ENCODE results near the gene PSMG3.

PSMG3 gene

GRCh38 chr7:1557006-1557405, 12.8 kb downstream of the PSMG3 start:
- DNase-seq (ENCODE audit: low read depth, low spot score), result no peak
- Histone ChIP-seq H3K9me3 (ENCODE audit: control insufficient read depth, insufficient read depth, low read length) (no peaks in the 10 kb centered on the region), H3K36me3 (ENCODE audit: control insufficient read depth, insufficient read depth, low read length) (no peaks in the 10 kb centered on the region; the same call in 1 of the 2 replicates), H3K27me3 (ENCODE audit: control insufficient read depth, insufficient read depth, low read length) (no peaks in the 10 kb centered on the region), H3K27ac (ENCODE audit: low read length) (no peak overlapping the region), H3K4me3 (ENCODE audit: low read length) (no peak overlapping the region), H3K4me1 (ENCODE audit: control insufficient read depth, insufficient read depth, low read length) (peaks cover 7% of the 10 kb centered on the region; the same call in 1 of the 2 replicates)
- WGBS (ENCODE audit: insufficient coverage, insufficient read length), result no CpG with 5 or more reads among the region's 7 CpGs

DNA sequence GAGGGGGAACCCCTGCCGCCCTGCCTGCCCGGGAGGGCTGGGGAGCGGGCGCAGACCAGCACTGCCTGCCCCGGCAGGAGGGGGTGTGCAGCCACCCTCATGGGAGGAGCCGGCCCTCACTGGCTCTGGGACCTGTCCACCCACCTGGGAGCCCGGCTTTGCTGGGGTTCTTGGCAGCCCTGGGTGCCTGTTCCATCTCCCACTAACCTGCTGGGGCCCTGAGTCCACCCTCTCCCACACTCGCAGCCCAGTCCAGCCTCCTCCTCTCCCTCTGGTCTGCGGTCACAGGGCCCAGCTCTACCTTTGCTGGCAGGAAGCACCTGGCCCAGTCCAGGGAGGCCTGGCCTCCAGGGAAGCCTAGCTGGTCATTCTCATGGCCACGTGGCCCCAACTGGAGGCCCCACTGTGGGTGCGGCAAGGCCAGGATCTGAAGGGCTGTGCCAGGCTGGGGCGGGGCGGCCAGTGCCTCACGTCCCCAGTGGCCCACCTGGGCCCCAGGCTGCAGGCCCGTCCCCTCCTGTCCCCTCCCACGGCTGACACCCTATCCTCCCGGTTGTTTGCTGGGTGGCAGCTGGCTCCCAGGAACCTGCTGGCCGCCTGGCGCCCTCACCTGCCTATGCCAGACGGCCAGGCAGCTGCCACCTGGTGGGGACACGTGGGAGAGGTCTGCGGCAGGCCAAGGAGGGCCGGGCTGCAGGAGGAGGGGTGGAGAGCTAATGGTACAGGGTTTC, 13.9 kb downstream of the PSMG3 start, which contains the start of gene TMEM184A:
Gene TMEM184A (minus strand): TSS at position 393 of the 731 bp plus-strand sequence. CDS start 721 bp downstream, outside the sequence.
- no peak within 1 kb of the TSS for H3K4me3 ChIP-seq (ENCODE audit: low read length)
- H3K27ac ChIP-seq (ENCODE audit: low read length), result no peak within 1 kb of the TSS
- peaks cover 7% of the 10 kb centered on the region; the same call in 1 of the 2 replicates for H3K4me1 ChIP-seq (ENCODE audit: control insufficient read depth, insufficient read depth, low read length)
- no CpG with 5 or more reads among the region's 23 CpGs for WGBS (ENCODE audit: insufficient coverage, insufficient read length)
- no peak for DNase-seq (ENCODE audit: low read depth, low spot score)
- no peaks in the 10 kb centered on the region; the same call in 1 of the 2 replicates for H3K36me3 ChIP-seq (ENCODE audit: control insufficient read depth, insufficient read depth, low read length)
- no peaks in the 10 kb centered on the region for H3K27me3 ChIP-seq (ENCODE audit: control insufficient read depth, insufficient read depth, low read length)
- no peaks in the 10 kb centered on the region for H3K9me3 ChIP-seq (ENCODE audit: control insufficient read depth, insufficient read depth, low read length)

DNA sequence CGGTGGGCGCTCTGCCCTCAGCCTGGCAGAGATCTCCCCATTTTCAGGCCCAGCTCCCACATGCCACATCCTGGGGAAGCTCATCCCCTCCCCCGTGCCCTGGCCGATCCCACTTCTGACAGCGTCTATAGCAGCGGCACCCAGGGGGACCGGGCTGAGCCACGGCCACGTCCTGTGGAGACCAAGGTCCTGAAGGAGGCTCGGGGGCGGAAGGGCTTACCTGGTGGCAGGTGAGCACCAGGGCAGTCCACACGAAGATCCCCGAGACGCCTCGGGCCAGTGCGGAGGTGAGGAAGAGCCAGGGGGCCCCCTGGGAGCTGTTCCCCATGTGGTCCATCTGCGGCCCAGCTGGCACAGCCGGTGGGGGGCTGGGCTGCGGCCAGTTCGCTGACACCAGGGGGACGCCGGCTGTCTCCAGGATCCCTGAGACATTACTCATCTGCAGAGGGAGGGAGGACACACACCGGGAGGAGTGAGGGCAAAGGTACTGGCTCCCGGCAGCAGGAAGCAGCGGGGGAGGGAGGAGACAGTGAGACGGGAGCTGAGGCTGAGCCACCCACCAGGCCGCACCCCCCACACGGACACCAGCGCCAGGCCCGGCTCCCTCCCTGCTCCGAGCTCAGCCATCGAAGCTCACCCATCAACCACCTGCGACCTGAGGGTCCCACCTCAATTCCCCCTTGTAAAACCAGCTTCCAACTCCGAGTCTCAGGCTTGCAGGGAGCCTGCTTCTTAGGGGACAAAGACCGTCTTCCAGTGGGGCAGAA, 14.6 kb downstream of the PSMG3 start:
- no CpG with 5 or more reads among the region's 35 CpGs for WGBS (ENCODE audit: insufficient coverage, insufficient read length)
- H3K4me1 ChIP-seq (ENCODE audit: control insufficient read depth, insufficient read depth, low read length), result peaks cover 7% of the 10 kb centered on the region; the same call in 1 of the 2 replicates
- H3K4me3 ChIP-seq (ENCODE audit: low read length), result no peak overlapping the region
- no peak for DNase-seq (ENCODE audit: low read depth, low spot score)
- H3K27ac ChIP-seq (ENCODE audit: low read length), result no peak overlapping the region
- no peaks in the 10 kb centered on the region for H3K27me3 ChIP-seq (ENCODE audit: control insufficient read depth, insufficient read depth, low read length)
- H3K36me3 ChIP-seq (ENCODE audit: control insufficient read depth, insufficient read depth, low read length), result no peaks in the 10 kb centered on the region; the same call in 1 of the 2 replicates
- H3K9me3 ChIP-seq (ENCODE audit: control insufficient read depth, insufficient read depth, low read length), result no peaks in the 10 kb centered on the region

- H3K9me3 ChIP-seq (ENCODE audit: control insufficient read depth, insufficient read depth, low read length), result no peaks in the 10 kb centered on the region
- H3K4me3 ChIP-seq (ENCODE audit: low read length), result no peak overlapping the region
- no peaks in the 10 kb centered on the region for H3K27me3 ChIP-seq (ENCODE audit: control insufficient read depth, insufficient read depth, low read length)
- no CpG with 5 or more reads among the region's 20 CpGs for WGBS (ENCODE audit: insufficient coverage, insufficient read length)
- DNase-seq (ENCODE audit: low read depth, low spot score), result no peak
- peaks cover 7% of the 10 kb centered on the region; the same call in 1 of the 2 replicates for H3K4me1 ChIP-seq (ENCODE audit: control insufficient read depth, insufficient read depth, low read length)
- no peak overlapping the region for H3K27ac ChIP-seq (ENCODE audit: low read length)
- H3K36me3 ChIP-seq (ENCODE audit: control insufficient read depth, insufficient read depth, low read length), result no peaks in the 10 kb centered on the region; the same call in 1 of the 2 replicates
These were observed 15.3 kb downstream of the PSMG3 start for GRCh38 chr7:1554333-1555045.

DNA sequence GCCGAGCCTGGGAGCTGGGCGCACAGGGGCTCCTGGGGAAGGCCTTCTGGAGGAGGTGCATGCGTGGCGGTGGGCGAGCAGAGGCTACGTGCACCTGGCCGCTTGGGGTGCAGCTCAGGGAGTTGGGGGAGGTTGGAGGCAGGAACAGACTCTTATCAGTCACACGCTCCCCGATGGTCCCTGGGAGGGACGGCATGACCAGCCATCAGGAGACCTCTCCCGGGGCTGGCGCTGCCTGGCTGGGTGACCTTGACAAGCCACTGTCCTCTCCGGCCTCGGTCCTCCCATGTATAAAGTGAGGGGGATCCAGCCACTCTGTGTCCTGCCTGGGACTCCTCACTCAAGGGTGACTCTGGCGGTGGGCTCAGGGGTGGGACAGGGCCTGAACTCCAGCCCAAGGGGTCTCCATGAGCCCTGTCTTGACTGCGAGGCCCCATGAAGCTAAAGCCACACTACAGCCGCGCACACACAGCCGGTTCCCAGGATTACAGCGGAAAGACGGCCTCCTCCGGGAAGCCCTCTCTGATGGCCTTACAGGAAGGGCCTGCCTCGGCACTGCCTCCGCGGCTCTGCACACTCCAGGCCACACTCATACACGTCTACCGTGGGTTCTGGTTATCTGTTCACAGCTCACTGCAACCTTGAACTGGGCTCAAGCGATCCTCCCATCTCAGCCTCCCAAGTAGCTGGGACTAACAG, 16.2 kb downstream of the PSMG3 start:
- no peak for DNase-seq (ENCODE audit: low read depth, low spot score)
- Histone ChIP-seq H3K27me3 (ENCODE audit: control insufficient read depth, insufficient read depth, low read length) (no peaks in the 10 kb centered on the region), H3K9me3 (ENCODE audit: control insufficient read depth, insufficient read depth, low read length) (no peaks in the 10 kb centered on the region), H3K27ac (ENCODE audit: low read length) (no peak overlapping the region), H3K4me1 (ENCODE audit: control insufficient read depth, insufficient read depth, low read length) (peaks cover 8% of the 10 kb centered on the region; the same call in 1 of the 2 replicates), H3K4me3 (ENCODE audit: low read length) (no peak overlapping the region), H3K36me3 (ENCODE audit: control insufficient read depth, insufficient read depth, low read length) (no peaks in the 10 kb centered on the region)
- WGBS (ENCODE audit: insufficient coverage, insufficient read length), result no CpG with 5 or more reads among the region's 28 CpGs

- H3K36me3 ChIP-seq (ENCODE audit: control insufficient read depth, insufficient read depth, low read length), result no peaks in the 10 kb centered on the region
- no peak overlapping the region for H3K27ac ChIP-seq (ENCODE audit: low read length)
- no peak for DNase-seq (ENCODE audit: low read depth, low spot score)
- no peaks in the 10 kb centered on the region for H3K27me3 ChIP-seq (ENCODE audit: control insufficient read depth, insufficient read depth, low read length)
- H3K4me3 ChIP-seq (ENCODE audit: low read length), result no peak overlapping the region
- WGBS (ENCODE audit: insufficient coverage, insufficient read length), result no CpG with 5 or more reads among the region's 7 CpGs
- H3K9me3 ChIP-seq (ENCODE audit: control insufficient read depth, insufficient read depth, low read length), result no peaks in the 10 kb centered on the region
- H3K4me1 ChIP-seq (ENCODE audit: control insufficient read depth, insufficient read depth, low read length), result peaks cover 8% of the 10 kb centered on the region; the same call in 1 of the 2 replicates
These were observed 17.6 kb downstream of the PSMG3 start for GRCh38 chr7:1552200-1552599.

DNA sequence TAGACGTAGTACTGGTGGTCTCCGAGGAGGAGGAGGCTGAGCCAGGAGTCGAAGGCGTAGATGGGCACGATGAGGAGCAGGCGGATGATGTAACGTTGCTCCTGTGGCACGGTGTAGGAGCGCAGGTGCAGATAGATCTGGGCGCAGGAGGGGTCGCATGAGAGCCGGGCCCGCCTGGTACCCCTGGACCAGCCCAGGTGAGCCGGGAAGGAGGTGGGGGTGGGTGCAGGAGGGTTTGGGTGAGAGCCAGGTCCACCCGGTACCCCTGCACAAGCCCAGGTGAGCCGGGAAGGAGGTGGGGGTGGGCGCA, 19.0 kb downstream of the PSMG3 start:
- H3K36me3 ChIP-seq (ENCODE audit: control insufficient read depth, insufficient read depth, low read length), result no peaks in the 10 kb centered on the region
- H3K9me3 ChIP-seq (ENCODE audit: control insufficient read depth, insufficient read depth, low read length), result no peaks in the 10 kb centered on the region
- H3K4me3 ChIP-seq (ENCODE audit: low read length), result no peak overlapping the region
- H3K27ac ChIP-seq (ENCODE audit: low read length), result no peak overlapping the region
- DNase-seq (ENCODE audit: low read depth, low spot score), result no peak
- WGBS (ENCODE audit: insufficient coverage, insufficient read length), result no CpG with 5 or more reads among the region's 17 CpGs
- H3K27me3 ChIP-seq (ENCODE audit: control insufficient read depth, insufficient read depth, low read length), result no peaks in the 10 kb centered on the region
- H3K4me1 ChIP-seq (ENCODE audit: control insufficient read depth, insufficient read depth, low read length), result peaks cover 7% of the 10 kb centered on the region; the same call in 1 of the 2 replicates

GRCh38 chr7:1550005-1550845, 19.6 kb downstream of the PSMG3 start:
- Histone ChIP-seq H3K9me3 (ENCODE audit: control insufficient read depth, insufficient read depth, low read length) (no peaks in the 10 kb centered on the region), H3K36me3 (ENCODE audit: control insufficient read depth, insufficient read depth, low read length) (no peaks in the 10 kb centered on the region), H3K4me3 (ENCODE audit: low read length) (no peak overlapping the region), H3K27ac (ENCODE audit: low read length) (no peak overlapping the region), H3K27me3 (ENCODE audit: control insufficient read depth, insufficient read depth, low read length) (no peaks in the 10 kb centered on the region), H3K4me1 (ENCODE audit: control insufficient read depth, insufficient read depth, low read length) (peaks cover 5% of the 10 kb centered on the region; the same call in 1 of the 2 replicates)
- no peak for DNase-seq (ENCODE audit: low read depth, low spot score)
- WGBS (ENCODE audit: insufficient coverage, insufficient read length), result no CpG with 5 or more reads among the region's 42 CpGs

GRCh38 chr7:1549357-1550004, 20.4 kb downstream of the PSMG3 start:
- H3K36me3 ChIP-seq (ENCODE audit: control insufficient read depth, insufficient read depth, low read length), result no peaks in the 10 kb centered on the region
- no peak overlapping the region for H3K4me3 ChIP-seq (ENCODE audit: low read length)
- no peak overlapping the region for H3K27ac ChIP-seq (ENCODE audit: low read length)
- WGBS (ENCODE audit: insufficient coverage, insufficient read length), result no CpG with 5 or more reads among the region's 27 CpGs
- peaks cover 1% of the 10 kb centered on the region; the same call in 1 of the 2 replicates for H3K4me1 ChIP-seq (ENCODE audit: control insufficient read depth, insufficient read depth, low read length)
- no peaks in the 10 kb centered on the region for H3K27me3 ChIP-seq (ENCODE audit: control insufficient read depth, insufficient read depth, low read length)
- H3K9me3 ChIP-seq (ENCODE audit: control insufficient read depth, insufficient read depth, low read length), result no peaks in the 10 kb centered on the region
- DNase-seq (ENCODE audit: low read depth, low spot score), result no peak
